HG03095 (cell line): ENCODE data around the gene TMEM154.

ENCODE experiments used
- ATAC-seq: cut with Tn5 transposase; IDR thresholded peaks from one replicate; pipeline ENCODE4 v1.9.1; 2021; ENCODE audit warnings: moderate library complexity; ENCODE audit not compliant: unreplicated experiment

TMEM154 gene, protein sequence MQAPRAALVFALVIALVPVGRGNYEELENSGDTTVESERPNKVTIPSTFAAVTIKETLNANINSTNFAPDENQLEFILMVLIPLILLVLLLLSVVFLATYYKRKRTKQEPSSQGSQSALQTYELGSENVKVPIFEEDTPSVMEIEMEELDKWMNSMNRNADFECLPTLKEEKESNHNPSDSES

DNA sequence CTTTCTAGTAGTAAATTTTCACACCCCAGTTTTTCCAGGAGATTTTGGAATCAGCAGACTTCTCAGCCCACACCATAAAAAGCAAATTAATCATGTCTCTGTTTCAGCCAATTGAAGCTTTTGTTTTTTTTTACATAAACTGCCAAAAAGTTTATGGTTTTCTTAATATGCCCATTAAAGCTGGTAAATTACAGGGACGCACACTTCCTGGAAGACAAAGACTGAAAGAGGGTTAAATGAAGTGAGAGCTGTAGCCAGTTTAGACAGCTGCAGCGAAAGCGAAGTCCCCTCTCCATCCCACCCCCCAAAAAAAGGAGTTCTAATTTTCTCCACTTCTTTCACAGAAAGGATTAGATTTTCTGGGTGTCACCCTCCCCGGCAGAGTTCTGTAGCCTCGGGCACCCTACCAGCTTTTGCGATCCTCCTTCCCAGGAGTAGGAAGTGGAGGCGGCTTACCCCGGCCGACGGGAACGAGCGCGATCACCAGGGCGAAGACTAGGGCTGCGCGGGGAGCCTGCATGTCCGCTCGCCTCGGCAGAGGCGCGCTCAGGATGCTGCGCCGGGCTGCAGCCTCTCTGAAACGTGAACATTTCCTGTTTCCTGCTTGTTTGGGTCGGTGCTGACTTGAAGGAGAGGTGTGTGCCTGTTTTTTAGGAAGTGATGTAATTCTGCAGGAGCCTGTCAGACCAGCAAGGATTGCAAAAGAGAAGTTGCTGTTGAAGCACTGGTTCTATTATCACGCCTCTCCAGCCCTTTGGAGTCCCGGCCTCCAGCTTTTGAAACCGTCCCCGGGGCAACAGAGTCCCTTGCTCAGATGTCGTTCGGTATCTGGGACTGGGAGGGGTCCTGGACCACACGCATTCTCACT is at the start of gene TMEM154:
Gene TMEM154 (minus strand): TSS at position 584 of the 868 bp plus-strand sequence. CDS start 64 bp downstream, at position 520.
- peak; percentile 55 for ATAC-seq

DNA sequence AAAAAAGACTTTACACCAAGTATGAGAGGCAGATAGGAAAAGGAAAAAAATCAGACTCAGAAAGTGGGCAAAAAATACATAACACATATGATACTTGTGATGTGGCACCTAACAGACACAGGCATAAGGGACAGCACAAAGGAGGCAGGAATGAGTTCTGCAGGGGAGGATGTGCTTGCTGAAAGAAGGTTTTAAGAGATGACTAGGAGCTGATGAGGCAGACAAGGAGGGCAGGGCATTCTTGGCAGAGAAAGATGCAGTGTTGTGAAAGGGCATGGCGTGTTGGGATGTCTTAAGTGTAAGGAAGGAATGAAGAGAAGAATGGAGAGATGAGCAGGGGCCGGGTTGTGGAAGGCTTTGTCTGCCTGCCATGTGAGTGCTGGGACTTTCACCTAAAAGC is 49.7 kb upstream of the TMEM154 start:
- ATAC-seq: no peak

GRCh38 chr4:152728343-152728742 is 48.5 kb upstream of the TMEM154 start:
- no peak for ATAC-seq

DNA sequence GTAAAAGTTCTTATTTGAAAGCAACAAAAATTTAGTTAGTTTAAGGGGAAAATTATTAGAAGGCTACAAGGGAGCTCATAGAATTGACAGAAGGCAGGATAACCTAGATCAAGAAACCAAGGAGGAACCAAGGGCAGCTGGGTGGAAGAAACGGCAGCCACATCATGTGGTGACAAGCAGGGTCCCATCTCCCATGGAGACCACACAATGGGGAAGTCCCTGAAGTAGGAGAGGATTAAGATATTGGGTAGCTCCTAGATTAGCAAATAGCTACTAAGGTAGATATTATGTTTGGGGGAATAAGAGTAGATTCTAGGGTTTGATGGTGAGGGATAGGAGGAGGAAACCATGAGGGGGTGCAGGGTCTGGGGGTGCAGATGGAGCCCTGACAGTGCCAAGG is 48.0 kb upstream of the TMEM154 start:
- ATAC-seq: no peak

GRCh38 chr4:152724494-152724893 is 44.7 kb upstream of the TMEM154 start:
- ATAC-seq: no peak

- ATAC-seq: no peak
Measured at GRCh38 chr4:152723236-152723635, 43.4 kb upstream of the TMEM154 start.

DNA sequence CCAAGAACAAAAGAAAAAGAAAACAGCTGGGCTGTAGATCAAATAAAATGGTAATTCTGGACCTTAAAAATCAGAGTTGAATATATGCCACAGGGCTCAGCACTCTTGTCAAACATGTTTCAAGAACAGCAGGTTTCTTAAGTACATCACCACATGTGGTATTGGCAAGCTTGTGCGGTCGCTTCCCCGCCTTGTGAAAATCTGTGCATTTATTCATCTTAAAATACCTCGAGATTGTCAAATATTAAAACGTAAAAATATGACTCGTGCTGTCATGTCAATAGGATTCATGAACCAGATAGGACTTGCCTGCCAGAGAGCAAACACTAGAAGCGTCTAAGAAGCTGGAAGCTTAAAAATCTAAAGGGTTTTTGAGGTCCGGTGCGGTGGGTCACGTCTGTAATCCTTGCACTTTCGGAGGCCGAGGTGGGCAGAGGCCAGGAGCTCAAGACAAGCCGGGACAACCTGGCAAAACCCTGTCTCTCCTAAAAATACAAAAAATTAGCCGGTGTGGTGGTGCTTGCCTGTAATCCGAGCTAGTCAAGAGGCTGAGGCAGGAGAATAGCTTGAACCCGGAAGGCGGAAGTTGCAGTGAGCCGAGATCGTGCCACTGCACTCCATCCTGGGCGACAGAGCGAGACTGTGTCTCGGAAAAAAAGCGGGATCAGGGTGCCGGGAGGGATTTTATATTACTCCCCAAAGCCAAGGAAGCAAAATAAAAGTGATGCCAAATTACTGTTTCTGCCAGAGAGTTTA is 40.2 kb upstream of the TMEM154 start:
- ATAC-seq: no peak

- ATAC-seq: no peak
Measured at GRCh38 chr4:152719291-152719690, 39.5 kb upstream of the TMEM154 start.

GRCh38 chr4:152715076-152715475 is 35.3 kb upstream of the TMEM154 start:
- ATAC-seq: no peak

GRCh38 chr4:152713951-152714705 is 34.3 kb upstream of the TMEM154 start:
- ATAC-seq: no peak

- ATAC-seq: no peak
Measured at GRCh38 chr4:152709675-152710438, 30.1 kb upstream of the TMEM154 start.

- no peak for ATAC-seq
Measured at GRCh38 chr4:152708796-152709195, 29.0 kb upstream of the TMEM154 start.

DNA sequence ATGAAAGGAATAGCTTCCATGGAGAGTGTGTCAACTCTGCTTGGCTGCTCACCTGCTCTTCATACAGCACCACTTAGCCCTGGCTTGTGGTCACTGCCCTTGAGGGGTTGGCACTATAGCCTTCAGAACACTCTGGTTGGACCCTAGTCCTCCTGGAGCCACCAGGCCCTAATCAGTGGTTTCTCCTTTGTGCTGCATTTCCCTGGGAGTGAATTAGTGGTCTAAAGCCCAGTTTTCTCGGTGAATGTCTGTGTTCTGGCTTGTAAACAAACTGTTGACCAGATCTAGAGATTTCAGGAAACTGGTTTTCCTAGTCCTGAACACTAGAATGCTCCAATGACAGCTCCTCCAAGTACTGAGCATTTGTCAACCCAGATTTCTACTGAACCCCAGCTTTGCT is 28.6 kb upstream of the TMEM154 start:
- ATAC-seq: no peak

DNA sequence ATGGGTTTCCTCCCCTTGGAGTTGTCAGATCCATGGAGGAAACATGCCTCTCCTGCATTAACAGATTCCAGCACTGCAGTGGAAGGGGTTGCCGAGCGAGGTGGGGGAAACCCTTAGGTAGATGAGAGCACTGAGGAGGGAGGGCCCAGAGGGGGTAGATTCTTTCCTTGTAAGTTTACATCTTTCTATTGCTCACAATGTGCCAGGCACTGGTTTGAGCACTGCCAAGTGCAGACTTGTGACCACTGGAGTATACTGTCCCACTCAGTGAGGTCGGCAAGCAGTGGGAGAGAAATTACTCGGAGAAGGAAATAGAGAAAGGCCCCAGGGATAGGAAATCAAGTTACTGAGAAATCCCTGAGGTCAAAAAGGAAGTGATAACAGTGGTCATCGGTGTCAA is 27.8 kb upstream of the TMEM154 start:
- no peak for ATAC-seq

- no peak for ATAC-seq
Measured at GRCh38 chr4:152705903-152706302, 26.1 kb upstream of the TMEM154 start.

DNA sequence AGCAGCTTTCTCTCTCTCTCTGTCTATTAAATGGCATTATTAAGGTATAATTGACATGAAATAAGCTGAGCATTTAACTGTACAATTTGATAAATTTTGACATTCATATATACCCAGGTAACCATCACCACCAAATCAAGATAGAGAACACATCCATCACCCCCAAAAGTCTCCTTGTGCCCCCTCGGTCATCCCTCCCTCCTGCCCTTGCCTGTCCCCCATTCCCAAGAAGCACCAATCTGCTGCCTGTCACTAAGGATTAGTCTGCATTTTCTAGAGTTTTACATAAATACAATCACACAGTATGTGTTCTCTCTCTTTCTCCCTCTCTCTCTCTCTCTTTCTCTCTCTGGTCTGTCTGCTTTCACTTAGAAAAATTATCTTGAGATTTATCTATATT is 25.0 kb upstream of the TMEM154 start:
- ATAC-seq: no peak

DNA sequence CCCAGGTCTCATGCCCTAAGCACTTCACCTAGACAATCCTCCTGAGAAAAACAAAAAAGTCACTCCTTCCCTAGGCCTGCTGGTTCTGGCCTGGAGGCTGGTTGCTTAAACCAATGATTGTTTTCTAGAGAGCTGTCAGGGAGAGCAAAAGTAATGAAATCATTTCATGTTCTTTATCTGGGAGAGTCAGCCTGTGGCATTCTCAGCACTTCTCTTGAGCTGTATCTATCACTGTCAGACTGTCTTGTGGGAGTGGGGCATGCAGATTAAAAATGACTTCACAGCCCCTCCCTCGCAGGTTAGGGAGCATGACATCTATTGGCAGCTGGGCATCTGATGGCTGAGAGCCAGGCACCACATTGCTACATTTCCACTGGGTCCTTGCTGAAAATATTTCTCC is 20.4 kb upstream of the TMEM154 start:
- no peak for ATAC-seq

DNA sequence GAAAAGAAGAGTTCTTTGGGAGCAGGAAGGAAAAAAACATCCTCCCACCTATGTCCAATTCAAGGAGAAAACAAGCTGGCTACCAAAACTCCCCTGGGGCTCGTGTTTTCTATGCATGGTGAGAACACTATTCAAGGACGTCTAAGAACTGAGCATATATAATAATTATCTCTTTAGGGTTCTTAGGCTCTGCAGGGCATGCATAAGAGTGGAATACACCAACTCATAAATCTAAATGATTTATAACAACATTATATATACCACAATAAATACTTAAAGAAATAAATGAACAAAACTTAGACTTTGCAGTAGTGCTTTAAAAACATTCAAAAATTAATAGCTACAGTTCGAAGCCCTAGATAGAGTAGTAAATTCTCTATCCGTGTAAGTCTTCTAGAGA is 19.5 kb upstream of the TMEM154 start:
- no peak for ATAC-seq

DNA sequence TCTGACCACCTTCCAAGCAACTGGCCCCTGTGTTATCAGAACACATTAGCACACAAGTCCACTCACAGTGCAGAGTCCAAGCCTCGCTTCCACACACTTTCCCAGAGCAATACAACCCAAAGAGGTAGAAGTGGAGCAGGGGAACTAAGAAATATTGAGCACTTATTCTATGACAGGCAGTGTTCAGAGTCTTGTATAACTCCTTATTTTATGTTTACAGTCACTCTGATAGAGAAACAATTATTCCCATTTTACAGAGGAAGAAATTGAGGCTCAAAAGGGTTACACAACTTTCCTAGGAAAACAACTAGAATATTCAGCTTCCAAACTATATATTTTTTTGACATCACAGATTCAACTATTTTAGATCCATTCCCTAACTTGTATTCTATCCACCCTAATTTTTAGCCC is 18.3 kb upstream of the TMEM154 start:
- ATAC-seq: no peak
